SK-N-SH (cell line): ENCODE data around the gene CPA1. TPM values are rescaled to one million over a fixed set of nuclear protein-coding genes. Genes with fewer than 3 reads are reported as not detected.

ENCODE experiments used
- CTCF ChIA-PET: fragments of 300-600, 350-600 bp; formaldehyde crosslinking; extraction: SDS; loops from one replicate; lab custom pipeline; 2021; lab: Yijun Ruan, JAX
- POLR2A ChIA-PET: fragments of 350-600 bp; sonication (Branson Sonifier 250); formaldehyde crosslinking; extraction: SDS; loops from one replicate; lab custom pipeline; 2020; ENCODE audit warnings: antibody characterized with exemption, inconsistent platforms; lab: Yijun Ruan, JAX
- DNase-seq: peaks from one replicate; pipeline ENCODE4 v3.0.0; 2012
- H2AFZ ChIP-seq: fragments of 200-600 bp; sonication (generic); 2 replicates; pipeline ENCODE4 v1.8.1; 2016; ENCODE audit warnings: antibody characterized with exemption, mild to moderate bottlenecking, low read depth
- H3F3A ChIP-seq: fragments of 200-600 bp; sonication (generic); replicated peaks from 2 replicates; pipeline ENCODE3; 2016; ENCODE audit warnings: antibody characterized with exemption, mild to moderate bottlenecking; ENCODE audit not compliant: insufficient read depth
- H3K27ac ChIP-seq, 2 experiments: fragments of 200-500 bp in 1 of 2; fragments of 200-600 bp in 1 of 2; sonication (Bioruptor generic) in 1 of 2; sonication (generic), shearing (Covaris generic) in 1 of 2; 2 replicates each; pipeline versions ENCODE4 v1.5.1 to v1.6.1; 2014 to 2016; ENCODE audit warnings: low read depth in 2 of 2, inconsistent platforms in 1 of 2, low read length in 1 of 2, mild to moderate bottlenecking in 1 of 2, mixed read lengths in 1 of 2
- H3K27me3 ChIP-seq: fragments of 200-600 bp; sonication (generic), shearing (Covaris generic); 2 replicates; pipeline ENCODE4 v1.6.1; 2016; ENCODE audit warnings: mixed run types; ENCODE audit not compliant: insufficient read depth
- H3K36me3 ChIP-seq, 2 experiments: fragments of 200-500 bp in 1 of 2; fragments of 200-600 bp in 1 of 2; sonication (Bioruptor generic) in 1 of 2; sonication (generic) in 1 of 2; replicated peaks in 1 of 2; 2 replicates each; pipeline versions ENCODE3 to v1.5.1; 2014 to 2016; ENCODE audit warnings: low read length in 1 of 2, mild to moderate bottlenecking in 1 of 2; ENCODE audit not compliant: insufficient read depth in 2 of 2, control insufficient read depth in 1 of 2
- H3K4me1 ChIP-seq, 2 experiments: fragments of 200-500 bp in 1 of 2; fragments of 200-600 bp in 1 of 2; sonication (Bioruptor generic) in 1 of 2; sonication (generic), shearing (Covaris generic) in 1 of 2; 2 replicates each; pipeline versions ENCODE4 v1.5.1 to v1.6.1; 2014 to 2016; ENCODE audit warnings: low read depth in 1 of 2, low read length in 1 of 2, mixed run types in 1 of 2; ENCODE audit not compliant: insufficient read depth in 2 of 2, control insufficient read depth in 1 of 2
- H3K4me2 ChIP-seq: fragments of 200-600 bp; sonication (generic), shearing (Covaris generic); 2 replicates; pipeline ENCODE4 v1.6.1; 2017; ENCODE audit warnings: mixed run types
- H3K4me3 ChIP-seq, 2 experiments: fragments of 200-500 bp in 1 of 2; fragments of 200-600 bp in 1 of 2; sonication (Bioruptor generic) in 1 of 2; sonication (generic), shearing (Covaris generic) in 1 of 2; 2 replicates each; pipeline versions ENCODE4 v1.5.1 to v1.8.1; 2014 to 2016; ENCODE audit warnings: low read depth in 2 of 2, inconsistent platforms in 1 of 2, low read length in 1 of 2, mild to moderate bottlenecking in 1 of 2, mixed read lengths in 1 of 2, moderate library complexity in 1 of 2
- H3K79me2 ChIP-seq: fragments of 200-600 bp; sonication (generic); 2 replicates; pipeline ENCODE4 v1.8.1; 2017; ENCODE audit warnings: mild to moderate bottlenecking; ENCODE audit not compliant: insufficient read depth
- H3K9ac ChIP-seq: fragments of 200-600 bp; sonication (generic); 2 replicates; pipeline ENCODE4 v1.6.1; 2017; ENCODE audit warnings: mixed run types
- H3K9me2 ChIP-seq: fragments of 200-600 bp; sonication (generic); 2 replicates; pipeline ENCODE4 v1.6.1; 2017; ENCODE audit warnings: mixed run types
- H3K9me3 ChIP-seq: fragments of 200-600 bp; sonication (generic); 2 replicates; pipeline ENCODE4 v1.6.1; 2017; ENCODE audit warnings: mixed run types, mild to moderate bottlenecking, moderate library complexity
- H4K20me1 ChIP-seq: fragments of 200-600 bp; sonication (generic); 2 replicates; pipeline ENCODE4 v1.6.1; 2017; ENCODE audit warnings: mild to moderate bottlenecking, mixed run types; ENCODE audit not compliant: insufficient read depth
- CTCF ChIP-seq: fragments of 200-600 bp; sonication (generic); IDR thresholded peaks from 2 replicates; pipeline ENCODE4 v1.6.1; 2017; ENCODE audit warnings: antibody characterized with exemption, mild to moderate bottlenecking, moderate library complexity
- PBX3 ChIP-seq: IDR thresholded peaks from 2 replicates; pipeline ENCODE4; 2012
- REST ChIP-seq: IDR thresholded peaks from 2 replicates; pipeline ENCODE4 v1.6.1; 2012; ENCODE audit warnings: mild to moderate bottlenecking, low read depth, low read length, moderate library complexity
- USF1 ChIP-seq: IDR thresholded peaks from 2 replicates; pipeline ENCODE4 v1.4.0; 2012; ENCODE audit warnings: low read depth, borderline replicate concordance
- WGBS: methylation state at CpG from one replicate; pipeline ENCODE4 v1.1.6; 2017; ENCODE audit warnings: low lambda C conversion rate; 5-methylcytosine and 5-hydroxymethylcytosine counted together
- polyA plus RNA-seq, 3 experiments: library from polyadenylated mRNA; depleted of rRNA; stranded (reverse); fragments of >200 nt; gene quantifications; 2 replicates each; pipeline ENCODE4 v1.2.3, GENCODE V29; 2012

Gene CPA1
- polyA plus RNA-seq, 1 of the 3 experiments (the other 2 are of a cell fraction) = 0.05 TPM

GRCh38 chr7:130367088-130367755 lies 13.1 kb upstream of the CPA1 start:
- TF ChIP-seq CTCF (no peak), PBX3 (no peak), REST (no peak), USF1 (peak; percentile 62; the same call in 1 of the 2 replicates)
- no peaks in the 10 kb centered on the region for H3K27me3 ChIP-seq
- H3K4me3 ChIP-seq = no peak overlapping the region
- H2AFZ ChIP-seq = no peak overlapping the region
- DNase-seq = no peak
- peaks cover 49 to 66% of the 10 kb centered on the region in 2 experiments for H3K4me1 ChIP-seq
- H3K9ac ChIP-seq = no peak overlapping the region
- WGBS = 93% methylated on average over 12 of the region's 13 CpGs
- POLR2A ChIA-PET = interaction anchor here (0.6 kb wide), 1 partner anchor 297 kb away, joined by 3 read pairs; the partner anchor contains the start of gene KLHDC10
- H3K9me2 ChIP-seq = no peaks in the 10 kb centered on the region
- peak overlapping the region in 1 of 2 experiments; percentile 96; a peak in 2 of 4 replicates for H3K27ac ChIP-seq
- no peaks in the 10 kb centered on the region for H3K79me2 ChIP-seq
- H3K9me3 ChIP-seq = no peaks in the 10 kb centered on the region
- no peaks in the 10 kb centered on the region for H4K20me1 ChIP-seq
- CTCF ChIA-PET = no interaction called here
- H3F3A ChIP-seq = peaks cover 13% of the 10 kb centered on the region
- no peaks in the 10 kb centered on the region for H3K36me3 ChIP-seq
- no peak overlapping the region; the same call in 1 of the 2 replicates for H3K4me2 ChIP-seq
